Panc1 (cell line): ENCODE results near the gene RPRD1A. TPM values are rescaled to one million over a fixed set of nuclear protein-coding genes. Genes with fewer than 3 reads are reported as not detected.

ENCODE experiments used
- ATAC-seq: fragments of 200-7000 bp; cut with Tn5 transposase; 2 replicates; pipeline ENCODE4 v1.9.1; 2020; ENCODE audit warnings: mild to moderate bottlenecking, moderate library complexity
- BruUV-seq: library from RNA; stranded (reverse); fragments of 400-500 nt; replicated peaks from 2 replicates; lab custom pipeline; 2021; lab: Mats Ljungman, UMichigan
- CTCF ChIA-PET: fragments of 300-600 bp; sonication (Branson Sonifier 250); formaldehyde crosslinking; loops from one replicate; lab custom pipeline; 2022; ENCODE audit warnings: antibody characterized with exemption; lab: Charles Lee
- POLR2A ChIA-PET: fragments of 300-600 bp; sonication (Branson Sonifier 250); formaldehyde crosslinking; loops from one replicate; lab custom pipeline; 2022; ENCODE audit warnings: antibody characterized with exemption; lab: Charles Lee
- DNase-seq: peaks from one replicate; pipeline ENCODE4 v3.0.0-alpha.2; 2010; ENCODE audit warnings: low read depth, low spot score
- H3K27ac ChIP-seq: 2 replicates; pipeline ENCODE4 v1.5.1; 2011; ENCODE audit warnings: mild to moderate bottlenecking, low read length, inconsistent platforms
- H3K27me3 ChIP-seq: fragments of 200-500 bp; sonication (Bioruptor generic); 2 replicates; pipeline ENCODE4 v1.6.0; 2014; ENCODE audit warnings: low read length, inconsistent platforms; ENCODE audit not compliant: control insufficient read depth, insufficient read depth
- H3K36me3 ChIP-seq: fragments of 200-500 bp; sonication (Bioruptor generic); 2 replicates; pipeline ENCODE4 v1.5.1; 2014; ENCODE audit warnings: inconsistent platforms, mild to moderate bottlenecking, low read length, moderate library complexity; ENCODE audit not compliant: control insufficient read depth, insufficient read depth
- H3K4me1 ChIP-seq: 2 replicates; pipeline ENCODE4 v1.5.1; 2011; ENCODE audit warnings: inconsistent platforms, mild to moderate bottlenecking, low read length, moderate library complexity; ENCODE audit not compliant: control insufficient read depth, insufficient read depth
- H3K4me3 ChIP-seq, 2 experiments: 2 replicates each; pipeline ENCODE4 v1.5.1; 2011 to 2012; ENCODE audit warnings: low read depth in 2 of 2, low read length in 2 of 2, mild to moderate bottlenecking in 2 of 2, inconsistent platforms in 1 of 2, moderate library complexity in 1 of 2
- H3K9me3 ChIP-seq: fragments of 200-500 bp; sonication (Bioruptor generic); 2 replicates; pipeline ENCODE4 v1.5.1; 2014; ENCODE audit warnings: low read depth, mild to moderate bottlenecking, inconsistent platforms, low read length, moderate library complexity; ENCODE audit not compliant: control insufficient read depth, insufficient read depth
- POLR2AphosphoS5 ChIP-seq: IDR thresholded peaks from 2 replicates; pipeline ENCODE4 v1.6.1; 2012; ENCODE audit warnings: mild to moderate bottlenecking, low read depth, low read length, moderate library complexity
- SIN3A ChIP-seq: IDR thresholded peaks from 2 replicates; pipeline ENCODE4 v1.6.1; 2012; ENCODE audit warnings: low read depth, mild to moderate bottlenecking, low read length, moderate library complexity, borderline replicate concordance; ENCODE audit not compliant: insufficient read depth
- TCF7L2 ChIP-seq: IDR thresholded peaks from 2 replicates; pipeline ENCODE4 v1.6.1; 2011; ENCODE audit warnings: mild to moderate bottlenecking, low read depth, low read length, inconsistent platforms
- in situ Hi-C: cut with HindIII; loops from 2 replicates; pipeline ENCODE4 v1.10.0; 2016; ENCODE audit warnings: low sequenced_read_pairs, low pct_unique_long_range_greater_than_20kb
- intact Hi-C: fragments of 100-400 bp; cut with micrococcal nuclease; formaldehyde crosslinking; loops from one replicate; pipeline ENCODE4 v1.10.0; 2022; ENCODE audit not compliant: unreplicated experiment
- total RNA-seq: library from RNA; stranded (reverse); gene quantifications from one replicate; pipeline ENCODE4 v1.2.1, GENCODE V29; 2021; ENCODE audit not compliant: unreplicated experiment
- TF ChIP-seq, protein P1 (sequence below): fragments of 450-650 bp; IDR thresholded peaks from 2 replicates; pipeline ENCODE4 v1.5.1; 2017; ENCODE audit warnings: mild to moderate bottlenecking
- TF ChIP-seq, protein P2 (sequence below), 2 experiments: IDR thresholded peaks; 2 replicates each; pipeline ENCODE4 v1.6.1; 2011 to 2012; ENCODE audit warnings: low read depth in 2 of 2, control low read depth in 1 of 2, low read length in 1 of 2, mild to moderate bottlenecking in 1 of 2, moderate library complexity in 1 of 2; ENCODE audit not compliant: insufficient read depth in 1 of 2

RPRD1A gene
- total RNA-seq, 1 experiment from 2014 or later: 44.0 TPM

DNA sequence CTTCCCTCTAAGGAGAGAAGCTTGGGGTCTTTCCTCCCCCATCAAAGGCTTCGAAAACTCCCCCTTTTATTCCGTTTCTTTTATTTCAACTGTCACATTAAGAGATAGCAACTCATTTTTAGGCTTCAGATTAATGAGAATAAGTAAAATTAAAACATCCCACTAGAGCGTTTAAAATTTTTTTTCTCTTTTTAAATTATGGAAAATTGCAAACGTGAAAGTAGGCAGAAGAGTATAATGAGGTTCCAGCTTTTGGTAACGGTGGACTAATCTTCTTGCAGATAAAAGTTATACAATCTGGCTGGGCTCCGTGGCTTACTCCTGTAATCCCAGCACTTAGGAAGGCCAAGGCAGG lies 116.8 kb downstream of the RPRD1A start:
- ChIA-PET POLR2A (interaction anchor here (0.6 kb wide), 1 partner anchor 26 kb away, joined by 4 read pairs; no protein-coding TSS in a partner anchor), CTCF (interaction anchor here (0.6 kb wide), 1 partner anchor 45 kb away, joined by 11 read pairs; no protein-coding TSS in a partner anchor)
- DNase-seq: no peak
- no peaks in the 10 kb centered on the region for H3K27me3 ChIP-seq
- in situ Hi-C loops: no loop called here
- peaks cover under 1% of the 10 kb centered on the region; the same call in 1 of the 2 replicates for H3K9me3 ChIP-seq
- no peak for ATAC-seq
- intact Hi-C loops: loop anchor here (1.0 kb wide), 1 partner anchor 194 kb away; no protein-coding TSS in a partner anchor
- no TSS peak for BruUV-seq
- peak overlapping the region; percentile 54; the same call in 1 of the 2 replicates for H3K27ac ChIP-seq
- H3K4me1 ChIP-seq: peaks cover 7% of the 10 kb centered on the region
- peak overlapping the region; percentile 55 to 78 for H3K4me3 ChIP-seq
- H3K36me3 ChIP-seq: no peaks in the 10 kb centered on the region
- no peak for TF ChIP-seq SIN3A
- TF ChIP-seq, protein P1, sequence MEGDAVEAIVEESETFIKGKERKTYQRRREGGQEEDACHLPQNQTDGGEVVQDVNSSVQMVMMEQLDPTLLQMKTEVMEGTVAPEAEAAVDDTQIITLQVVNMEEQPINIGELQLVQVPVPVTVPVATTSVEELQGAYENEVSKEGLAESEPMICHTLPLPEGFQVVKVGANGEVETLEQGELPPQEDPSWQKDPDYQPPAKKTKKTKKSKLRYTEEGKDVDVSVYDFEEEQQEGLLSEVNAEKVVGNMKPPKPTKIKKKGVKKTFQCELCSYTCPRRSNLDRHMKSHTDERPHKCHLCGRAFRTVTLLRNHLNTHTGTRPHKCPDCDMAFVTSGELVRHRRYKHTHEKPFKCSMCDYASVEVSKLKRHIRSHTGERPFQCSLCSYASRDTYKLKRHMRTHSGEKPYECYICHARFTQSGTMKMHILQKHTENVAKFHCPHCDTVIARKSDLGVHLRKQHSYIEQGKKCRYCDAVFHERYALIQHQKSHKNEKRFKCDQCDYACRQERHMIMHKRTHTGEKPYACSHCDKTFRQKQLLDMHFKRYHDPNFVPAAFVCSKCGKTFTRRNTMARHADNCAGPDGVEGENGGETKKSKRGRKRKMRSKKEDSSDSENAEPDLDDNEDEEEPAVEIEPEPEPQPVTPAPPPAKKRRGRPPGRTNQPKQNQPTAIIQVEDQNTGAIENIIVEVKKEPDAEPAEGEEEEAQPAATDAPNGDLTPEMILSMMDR: peak; percentile 52; the same call in 1 of the 2 replicates
- TF ChIP-seq, protein P2, sequence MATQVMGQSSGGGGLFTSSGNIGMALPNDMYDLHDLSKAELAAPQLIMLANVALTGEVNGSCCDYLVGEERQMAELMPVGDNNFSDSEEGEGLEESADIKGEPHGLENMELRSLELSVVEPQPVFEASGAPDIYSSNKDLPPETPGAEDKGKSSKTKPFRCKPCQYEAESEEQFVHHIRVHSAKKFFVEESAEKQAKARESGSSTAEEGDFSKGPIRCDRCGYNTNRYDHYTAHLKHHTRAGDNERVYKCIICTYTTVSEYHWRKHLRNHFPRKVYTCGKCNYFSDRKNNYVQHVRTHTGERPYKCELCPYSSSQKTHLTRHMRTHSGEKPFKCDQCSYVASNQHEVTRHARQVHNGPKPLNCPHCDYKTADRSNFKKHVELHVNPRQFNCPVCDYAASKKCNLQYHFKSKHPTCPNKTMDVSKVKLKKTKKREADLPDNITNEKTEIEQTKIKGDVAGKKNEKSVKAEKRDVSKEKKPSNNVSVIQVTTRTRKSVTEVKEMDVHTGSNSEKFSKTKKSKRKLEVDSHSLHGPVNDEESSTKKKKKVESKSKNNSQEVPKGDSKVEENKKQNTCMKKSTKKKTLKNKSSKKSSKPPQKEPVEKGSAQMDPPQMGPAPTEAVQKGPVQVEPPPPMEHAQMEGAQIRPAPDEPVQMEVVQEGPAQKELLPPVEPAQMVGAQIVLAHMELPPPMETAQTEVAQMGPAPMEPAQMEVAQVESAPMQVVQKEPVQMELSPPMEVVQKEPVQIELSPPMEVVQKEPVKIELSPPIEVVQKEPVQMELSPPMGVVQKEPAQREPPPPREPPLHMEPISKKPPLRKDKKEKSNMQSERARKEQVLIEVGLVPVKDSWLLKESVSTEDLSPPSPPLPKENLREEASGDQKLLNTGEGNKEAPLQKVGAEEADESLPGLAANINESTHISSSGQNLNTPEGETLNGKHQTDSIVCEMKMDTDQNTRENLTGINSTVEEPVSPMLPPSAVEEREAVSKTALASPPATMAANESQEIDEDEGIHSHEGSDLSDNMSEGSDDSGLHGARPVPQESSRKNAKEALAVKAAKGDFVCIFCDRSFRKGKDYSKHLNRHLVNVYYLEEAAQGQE (IDR thresholded peaks at IDR 0.05; ENCODE audit: insufficient read depth in 1 of 2, low read depth in 2 of 2, low read length in 1 of 2): no peak
- TF ChIP-seq TCF7L2: no peak
- no peak for TF ChIP-seq POLR2AphosphoS5

DNA sequence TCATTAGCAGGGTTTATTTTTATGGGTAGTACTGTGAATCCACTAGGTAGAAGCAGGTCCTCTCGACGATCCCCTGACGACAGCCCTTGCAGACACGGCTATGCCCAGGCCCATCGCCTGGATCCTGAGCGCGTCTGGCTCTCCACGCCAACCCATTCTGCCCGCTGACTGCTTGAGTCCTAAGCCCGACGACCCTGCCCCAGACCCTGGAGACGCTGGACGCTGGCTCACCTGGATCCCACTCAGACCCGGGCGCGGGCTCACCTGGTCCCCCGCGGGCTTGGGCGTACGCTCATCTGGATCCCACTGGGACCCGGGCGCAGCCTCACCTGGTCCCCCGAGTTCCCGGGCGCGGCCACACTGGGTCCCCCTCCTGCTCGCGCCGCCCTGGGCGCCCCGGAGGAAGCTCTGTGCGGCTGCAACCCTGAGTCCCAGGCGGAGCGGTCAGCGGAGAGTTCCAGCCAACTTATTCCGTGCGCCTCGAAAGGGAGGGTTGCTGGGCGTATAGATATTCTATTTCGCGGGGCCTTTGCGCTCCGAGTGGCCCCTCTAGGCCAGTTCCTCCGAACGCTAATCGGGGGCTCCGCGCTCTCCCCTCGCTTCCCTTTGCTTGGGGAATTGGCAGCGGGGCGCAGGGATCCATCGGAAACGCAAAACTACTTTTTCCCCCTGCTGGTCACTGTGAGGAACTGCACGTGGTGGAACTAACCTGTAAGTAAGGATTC lies 117.3 kb downstream of the RPRD1A start:
- no peak for DNase-seq
- Histone ChIP-seq H3K4me3 (peak overlapping the region; percentile 55 to 78), H3K4me1 (peaks cover 7% of the 10 kb centered on the region), H3K36me3 (no peaks in the 10 kb centered on the region), H3K27me3 (no peaks in the 10 kb centered on the region), H3K9me3 (no peaks in the 10 kb centered on the region), H3K27ac (peak overlapping the region; percentile 82)
- BruUV-seq: no TSS peak
- in situ Hi-C loops (no loop called here), intact Hi-C loops (loop anchor here (1.0 kb wide), 1 partner anchor 194 kb away; no protein-coding TSS in a partner anchor)
- CTCF ChIA-PET: interaction anchor here (0.6 kb wide), 1 partner anchor 45 kb away, joined by 11 read pairs; no protein-coding TSS in a partner anchor
- ATAC-seq: peak; percentile 91
- POLR2A ChIA-PET: interaction anchor here (0.6 kb wide), 1 partner anchor 27 kb away, joined by 4 read pairs; no protein-coding TSS in a partner anchor
- TF ChIP-seq, protein P1: peak; percentile 84
- no peak; the same call in 1 of the 2 replicates for TF ChIP-seq POLR2AphosphoS5
- 0 out of 2 replicates have a peak, but pooled peaks have one; percentile 52 for TF ChIP-seq SIN3A
